ENCODE data around the gene ICA1. TPM values are rescaled to one million over a fixed set of nuclear protein-coding genes. Genes with fewer than 3 reads are reported as not detected.

ICA1 gene
- polyA plus RNA-seq, 1 donor (not counting 4 experiments of a cell fraction or from before 2014, with no cell fraction given): 1.9 TPM

DNA sequence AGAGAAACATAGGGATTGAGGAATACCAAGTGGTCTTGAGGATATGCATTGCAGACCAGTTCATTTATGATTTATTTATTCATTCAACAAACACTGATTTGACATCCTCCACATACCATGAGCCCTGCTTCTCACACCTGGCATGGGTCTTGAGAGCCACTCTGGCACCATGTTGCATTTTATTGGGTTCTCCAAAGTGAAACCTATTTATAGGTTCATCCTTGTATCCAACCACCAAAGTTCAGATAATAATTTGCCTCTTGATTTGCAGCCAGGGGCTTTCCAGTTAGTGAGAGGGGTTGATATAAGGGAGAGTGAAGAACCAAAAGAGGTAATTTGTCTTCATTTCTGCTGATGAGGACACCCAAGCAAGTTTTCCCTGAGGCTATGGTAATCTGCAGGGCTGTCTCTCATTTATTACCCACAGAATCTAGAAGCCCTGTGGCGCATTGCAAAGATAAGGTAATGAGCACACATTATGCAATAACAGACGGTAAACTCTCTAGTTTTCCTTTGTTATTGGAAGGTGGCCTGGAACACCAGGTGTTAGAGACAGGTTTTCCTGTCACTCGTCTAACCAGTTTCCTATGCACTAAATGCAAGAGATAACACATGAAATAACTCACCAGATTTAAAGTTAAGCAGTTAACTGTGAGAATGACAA, 28.8 kb upstream of the ICA1 start:
- DNase-seq (ENCODE audit: low read depth, low spot score): no peak
- no peaks in the 10 kb centered on the region for H4K20me1 ChIP-seq (ENCODE audit: control insufficient read depth, extremely low read depth, insufficient read depth, low read length)
- H3K4me1 ChIP-seq (ENCODE audit: control insufficient read depth, extremely low read depth, insufficient read depth, low read length): peaks cover under 1% of the 10 kb centered on the region
- no peaks in the 10 kb centered on the region for H3K36me3 ChIP-seq (ENCODE audit: control insufficient read depth in 2 of 2, extremely low read depth in 1 of 2, insufficient read depth in 2 of 2, low read length in 2 of 2)
- dilution Hi-C loops (cut with MboI; ENCODE audit: extremely low pct_ligation_motif_present, low sequenced_read_pairs): no loop called here
- H3K9me3 ChIP-seq (ENCODE audit: control insufficient read depth, low read depth, low read length): no peaks in the 10 kb centered on the region
- H3K27ac ChIP-seq (ENCODE audit: control insufficient read depth, insufficient read depth, low read length): no peak overlapping the region
- no peaks in the 10 kb centered on the region for H3K79me2 ChIP-seq (ENCODE audit: control insufficient read depth, insufficient read depth, low read length)
- H3K4me2 ChIP-seq (ENCODE audit: control insufficient read depth, extremely low read depth, insufficient read depth, low read depth, low read length): no peak overlapping the region
- no peak overlapping the region for H2AFZ ChIP-seq (ENCODE audit: control insufficient read depth, low read length)
- FAIRE-seq: no peak
- H3K9ac ChIP-seq (ENCODE audit: control insufficient read depth, extremely low read depth, insufficient read depth, low read length): no peak overlapping the region
- H3K27me3 ChIP-seq (ENCODE audit: control insufficient read depth, extremely low read depth, insufficient read depth, low read length): no peaks in the 10 kb centered on the region
- no peak overlapping the region for H3K4me3 ChIP-seq (ENCODE audit: control insufficient read depth in 2 of 3, extremely low read depth in 1 of 3, insufficient read depth in 2 of 3, low read depth in 1 of 3, low read length in 3 of 3)
- no peak for TF ChIP-seq EZH2 (IDR thresholded peaks at IDR 0.05; ENCODE audit: low read length)
- TF ChIP-seq, protein P1, sequence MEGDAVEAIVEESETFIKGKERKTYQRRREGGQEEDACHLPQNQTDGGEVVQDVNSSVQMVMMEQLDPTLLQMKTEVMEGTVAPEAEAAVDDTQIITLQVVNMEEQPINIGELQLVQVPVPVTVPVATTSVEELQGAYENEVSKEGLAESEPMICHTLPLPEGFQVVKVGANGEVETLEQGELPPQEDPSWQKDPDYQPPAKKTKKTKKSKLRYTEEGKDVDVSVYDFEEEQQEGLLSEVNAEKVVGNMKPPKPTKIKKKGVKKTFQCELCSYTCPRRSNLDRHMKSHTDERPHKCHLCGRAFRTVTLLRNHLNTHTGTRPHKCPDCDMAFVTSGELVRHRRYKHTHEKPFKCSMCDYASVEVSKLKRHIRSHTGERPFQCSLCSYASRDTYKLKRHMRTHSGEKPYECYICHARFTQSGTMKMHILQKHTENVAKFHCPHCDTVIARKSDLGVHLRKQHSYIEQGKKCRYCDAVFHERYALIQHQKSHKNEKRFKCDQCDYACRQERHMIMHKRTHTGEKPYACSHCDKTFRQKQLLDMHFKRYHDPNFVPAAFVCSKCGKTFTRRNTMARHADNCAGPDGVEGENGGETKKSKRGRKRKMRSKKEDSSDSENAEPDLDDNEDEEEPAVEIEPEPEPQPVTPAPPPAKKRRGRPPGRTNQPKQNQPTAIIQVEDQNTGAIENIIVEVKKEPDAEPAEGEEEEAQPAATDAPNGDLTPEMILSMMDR (optimal IDR thresholded peaks at IDR 0.05 in 1 of 3, IDR thresholded peaks at IDR 0.05 in 1 of 3, conservative IDR thresholded peaks at IDR 0.05 in 1 of 3; ENCODE audit: extremely low read depth in 1 of 3, insufficient read depth in 2 of 3, low read length in 3 of 3): no peak
- no peaks in the 10 kb centered on the region for H3K9me1 ChIP-seq (ENCODE audit: control insufficient read depth, extremely low read depth, insufficient read depth, low read length)

- no peak overlapping the region for H2AFZ ChIP-seq (ENCODE audit: control insufficient read depth, low read length)
Measured at GRCh38 chr7:8286118-8286517, 24.2 kb upstream of the ICA1 start.

More at GRCh38 chr7:8286118-8286517, 24.2 kb upstream of the ICA1 start:
- TF ChIP-seq, protein P1 (optimal IDR thresholded peaks at IDR 0.05 in 1 of 3, IDR thresholded peaks at IDR 0.05 in 1 of 3, conservative IDR thresholded peaks at IDR 0.05 in 1 of 3; ENCODE audit: extremely low read depth in 1 of 3, insufficient read depth in 2 of 3, low read length in 3 of 3): no peak
- TF ChIP-seq EZH2 (IDR thresholded peaks at IDR 0.05; ENCODE audit: low read length): no peak
- H3K4me1 ChIP-seq (ENCODE audit: control insufficient read depth, extremely low read depth, insufficient read depth, low read length): no peaks in the 10 kb centered on the region
- no peaks in the 10 kb centered on the region for H3K9me1 ChIP-seq (ENCODE audit: control insufficient read depth, extremely low read depth, insufficient read depth, low read length)
- H4K20me1 ChIP-seq (ENCODE audit: control insufficient read depth, extremely low read depth, insufficient read depth, low read length): no peaks in the 10 kb centered on the region
- H3K27ac ChIP-seq (ENCODE audit: control insufficient read depth, insufficient read depth, low read length): no peak overlapping the region
- H3K79me2 ChIP-seq (ENCODE audit: control insufficient read depth, insufficient read depth, low read length): no peaks in the 10 kb centered on the region
- no peaks in the 10 kb centered on the region for H3K27me3 ChIP-seq (ENCODE audit: control insufficient read depth, extremely low read depth, insufficient read depth, low read length)
- H3K36me3 ChIP-seq (ENCODE audit: control insufficient read depth in 2 of 2, extremely low read depth in 1 of 2, insufficient read depth in 2 of 2, low read length in 2 of 2): no peaks in the 10 kb centered on the region
- H3K4me3 ChIP-seq (ENCODE audit: control insufficient read depth in 2 of 3, extremely low read depth in 1 of 3, insufficient read depth in 2 of 3, low read depth in 1 of 3, low read length in 3 of 3): no peak overlapping the region
- no peak overlapping the region for H3K4me2 ChIP-seq (ENCODE audit: control insufficient read depth, extremely low read depth, insufficient read depth, low read depth, low read length)
- no peak overlapping the region for H3K9ac ChIP-seq (ENCODE audit: control insufficient read depth, extremely low read depth, insufficient read depth, low read length)
- dilution Hi-C loops (cut with MboI; ENCODE audit: extremely low pct_ligation_motif_present, low sequenced_read_pairs): no loop called here
- FAIRE-seq (no peak), DNase-seq (ENCODE audit: low read depth, low spot score) (no peak)
- H3K9me3 ChIP-seq (ENCODE audit: control insufficient read depth, low read depth, low read length): no peaks in the 10 kb centered on the region

All from keratinocyte (primary cell).